Caco-2 (cell line): ENCODE data around the gene SEBOX. TPM values are rescaled to one million over a fixed set of nuclear protein-coding genes. Genes with fewer than 3 reads are reported as not detected.
A peak's percentile ranks its signal among the peaks of the same experiment; 100 is the strongest.

Experiments used
- BruUV-seq: library from RNA; stranded (reverse); fragments of 400-500 nt; replicated peaks from 2 replicates; lab custom pipeline; 2021; lab: Mats Ljungman, UMichigan
- CTCF ChIA-PET: fragments of 300-600 bp; sonication (Branson Sonifier 250); formaldehyde crosslinking; loops from one replicate; lab custom pipeline; 2022; ENCODE audit warnings: antibody characterized with exemption; lab: Charles Lee
- POLR2A ChIA-PET: fragments of 300-600 bp; sonication (Branson Sonifier 250); formaldehyde crosslinking; loops from one replicate; lab custom pipeline; 2022; ENCODE audit warnings: antibody characterized with exemption; lab: Charles Lee
- DNase-seq, 2 experiments: peaks; one replicate each; pipeline versions ENCODE4 v3.0.0 to v3.0.0-alpha.2; 2020 to 2022
- H3K27me3 ChIP-seq: replicated peaks from 2 replicates; pipeline ENCODE4 v1.6.0; 2011; ENCODE audit warnings: low read length; ENCODE audit not compliant: control insufficient read depth, insufficient read depth
- H3K36me3 ChIP-seq: 2 replicates; pipeline ENCODE4 v1.5.1; 2011; ENCODE audit warnings: low read length; ENCODE audit not compliant: control insufficient read depth, insufficient read depth
- H3K4me1 ChIP-seq: fragments of 250-450 bp; sonication (Bioruptor Pico); 2 replicates; pipeline ENCODE4 v1.5.1; 2020; ENCODE audit warnings: mild to moderate bottlenecking
- H3K4me3 ChIP-seq: 2 replicates; pipeline ENCODE4 v1.5.1; 2011; ENCODE audit warnings: low read depth, mild to moderate bottlenecking, control low read depth, low read length
- H3K9me3 ChIP-seq: fragments of 250-450 bp; sonication (Bioruptor Pico); 2 replicates; pipeline ENCODE4 v1.5.1; 2020; ENCODE audit warnings: mild to moderate bottlenecking, moderate library complexity
- H3K27ac Mint-ChIP-seq: one replicate; pipeline ENCODE4 v1.8.0; 2022; ENCODE audit warnings: mixed read lengths; ENCODE audit not compliant: unreplicated experiment
- H3K27me3 Mint-ChIP-seq: one replicate; pipeline ENCODE4 v1.8.0; 2022; ENCODE audit warnings: mixed read lengths; ENCODE audit not compliant: insufficient read depth, unreplicated experiment
- H3K36me3 Mint-ChIP-seq: one replicate; pipeline ENCODE4 v1.8.0; 2022; ENCODE audit warnings: mild to moderate bottlenecking, mixed read lengths; ENCODE audit not compliant: insufficient read depth, unreplicated experiment
- H3K4me1 Mint-ChIP-seq: one replicate; pipeline ENCODE4 v1.8.0; 2022; ENCODE audit warnings: low read depth, mixed read lengths; ENCODE audit not compliant: unreplicated experiment
- H3K4me3 Mint-ChIP-seq: one replicate; pipeline ENCODE4 v1.8.0; 2022; ENCODE audit warnings: mild to moderate bottlenecking, moderate library complexity, mixed read lengths; ENCODE audit not compliant: unreplicated experiment
- H3K9me3 Mint-ChIP-seq: one replicate; pipeline ENCODE4 v1.8.0; 2022; ENCODE audit warnings: mixed read lengths; ENCODE audit not compliant: unreplicated experiment
- CTCF ChIP-seq, 2 experiments: fragments of 200-600 bp in 1 of 2; IDR thresholded peaks; 1 replicate in 1 of 2; 2 replicates in 1 of 2; pipeline versions ENCODE4 v1.5.1 to v1.8.0; 2011 to 2022; ENCODE audit warnings: antibody characterized with exemption in 1 of 2, control low read depth in 1 of 2, inconsistent platforms in 1 of 2, low read depth in 1 of 2, low read length in 1 of 2, mild to moderate bottlenecking in 1 of 2, moderate library complexity in 1 of 2; ENCODE audit not compliant: insufficient read depth in 1 of 2, severe bottlenecking in 1 of 2, unreplicated experiment in 1 of 2
- intact Hi-C: fragments of 100-400 bp; cut with micrococcal nuclease; formaldehyde crosslinking; loops from one replicate; pipeline ENCODE4 v1.10.0; 2022; ENCODE audit not compliant: unreplicated experiment
- total RNA-seq: library from RNA; stranded (reverse); gene quantifications from 2 replicates; pipeline ENCODE4 v1.2.3, GENCODE V29; 2022

SEBOX gene
- total RNA-seq, 1 experiment from 2014 or later: not detected

- DNase-seq: no peak
- ChIA-PET POLR2A (no interaction called here), CTCF (no interaction called here)
- no TSS peak for BruUV-seq
- H3K36me3 Mint-ChIP-seq: peaks cover 83% of the 10 kb centered on the region
- no peaks in the 10 kb centered on the region for H3K9me3 Mint-ChIP-seq
- no peaks in the 10 kb centered on the region for H3K27me3 Mint-ChIP-seq
- Histone ChIP-seq H3K4me3 (no peak overlapping the region), H3K4me1 (peaks cover 21% of the 10 kb centered on the region), H3K36me3 (peaks cover 12% of the 10 kb centered on the region), H3K27me3 (no peaks in the 10 kb centered on the region), H3K9me3 (no peaks in the 10 kb centered on the region)
- peaks cover 27% of the 10 kb centered on the region for H3K4me1 Mint-ChIP-seq
- peak overlapping the region; percentile 98 for H3K27ac Mint-ChIP-seq
- H3K4me3 Mint-ChIP-seq: peak overlapping the region; percentile 97
- peak in 1 of 2 experiments; percentile 29 for TF ChIP-seq CTCF (IDR thresholded peaks at IDR 0.05; ENCODE audit: insufficient read depth in 1 of 2, low read depth in 1 of 2, low read length in 1 of 2, severe bottlenecking in 1 of 2, unreplicated experiment in 1 of 2)
- intact Hi-C loops: loop anchor here (5.0 to 10.0 kb wide), 2 partner anchors 237 to 296 kb away; partner anchors contain the start of genes ALDOC, NLK and PIGS
Measured at GRCh38 chr17:28338056-28338768, 26.8 kb downstream of the SEBOX start.

DNA sequence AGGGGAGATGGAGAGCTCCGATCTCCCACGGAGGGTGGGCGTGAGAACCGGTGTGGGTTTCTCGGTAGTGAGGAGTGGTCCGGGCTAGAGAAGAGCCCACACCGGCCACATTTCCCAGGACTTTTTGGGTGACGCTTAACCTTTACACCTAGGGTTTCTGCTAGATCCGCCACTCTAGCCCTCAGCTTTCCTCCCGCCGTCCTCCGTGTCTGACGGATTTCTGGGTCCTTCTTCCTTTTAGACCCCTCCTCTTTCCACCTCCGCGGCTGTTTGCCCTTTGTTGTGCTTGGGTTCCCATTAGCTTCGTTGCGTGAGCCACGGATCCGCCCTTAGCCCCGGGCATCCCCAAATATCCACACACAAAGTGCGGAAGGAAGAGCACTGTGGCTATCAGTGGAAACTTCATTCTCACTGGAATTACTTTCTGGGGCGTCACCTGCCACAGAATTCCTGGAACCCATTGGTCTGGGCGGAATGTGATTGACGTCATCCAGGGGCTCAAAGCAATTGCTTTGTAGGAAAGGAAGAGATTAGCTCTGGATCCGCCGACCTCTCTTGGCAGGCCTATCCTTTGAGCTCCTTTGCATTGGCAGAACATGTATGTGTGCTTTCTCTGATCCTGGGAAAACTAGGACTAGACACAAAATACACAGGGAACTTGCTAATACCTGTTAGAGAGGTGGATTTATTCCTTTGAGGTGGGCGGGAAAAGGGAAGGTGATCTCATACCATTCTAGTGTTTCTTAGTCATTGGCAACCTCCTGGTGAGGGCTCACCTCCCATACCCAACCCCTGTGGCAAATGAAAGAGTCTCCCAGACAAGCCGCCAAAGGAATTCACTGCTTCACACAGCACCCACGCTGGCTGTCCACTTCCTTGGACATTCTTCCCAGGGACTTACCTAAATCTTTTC, 28.8 kb downstream of the SEBOX start:
- peaks cover 33% of the 10 kb centered on the region for H3K4me1 Mint-ChIP-seq
- H3K9me3 Mint-ChIP-seq: no peaks in the 10 kb centered on the region
- Histone ChIP-seq H3K36me3 (peaks cover 8% of the 10 kb centered on the region), H3K27me3 (no peaks in the 10 kb centered on the region), H3K4me1 (peaks cover 27% of the 10 kb centered on the region), H3K9me3 (no peaks in the 10 kb centered on the region), H3K4me3 (peak overlapping the region; percentile 74)
- BruUV-seq: TSS peak; percentile 48
- POLR2A ChIA-PET: interaction anchor here (0.5 to 3.0 kb wide), 40 partner anchors 8 to 627 kb away, joined by 3 to 139 read pairs (median 6); partner anchors contain the start of genes ALDOC, PHF12, POLDIP2 and RPL23A
- no peak for TF ChIP-seq CTCF (IDR thresholded peaks at IDR 0.05; ENCODE audit: insufficient read depth in 1 of 2, low read depth in 1 of 2, low read length in 1 of 2, severe bottlenecking in 1 of 2, unreplicated experiment in 1 of 2)
- intact Hi-C loops: loop anchor here (1.0 to 10.0 kb wide), 7 partner anchors 16 to 294 kb away; partner anchors contain the start of genes ALDOC, NLK, PIGS and POLDIP2
- peaks cover 77% of the 10 kb centered on the region for H3K36me3 Mint-ChIP-seq
- H3K4me3 Mint-ChIP-seq: peak overlapping the region; percentile 97
- peak; percentile 94 to 97 for DNase-seq
- CTCF ChIA-PET: interaction anchor here (0.6 to 3.0 kb wide), 32 partner anchors 8 to 534 kb away, joined by 3 to 44 read pairs (median 5); partner anchors contain the start of genes PIGS, POLDIP2, SARM1 and TMEM97
- H3K27ac Mint-ChIP-seq: peak overlapping the region; percentile 98
- H3K27me3 Mint-ChIP-seq: no peaks in the 10 kb centered on the region
